Prostate gland (tissue), 2 donors: Measurements from ENCODE around the gene SNRNP48.

Source experiments
- POLR2A ChIP-seq: fragments of 450-650 bp; IDR thresholded peaks from one replicate; pipeline ENCODE4 v1.6.1; 2016; ENCODE audit warnings: antibody characterized with exemption, mild to moderate bottlenecking
- POLR2AphosphoS5 ChIP-seq: sonication (generic); formaldehyde crosslinking; IDR thresholded peaks from one replicate; pipeline ENCODE4 v1.6.1; 2017; ENCODE audit warnings: antibody characterized with exemption
- TF ChIP-seq, protein P1 (sequence below), 4 experiments: fragments of 200-600 bp in 2 of 4; fragments of 450-650 bp in 2 of 4; sonication (generic) in 2 of 4; IDR thresholded peaks; 1 replicate in 3 of 4; 2 replicates in 1 of 4; pipeline ENCODE4 v1.5.1; 2016 to 2019; ENCODE audit warnings: antibody characterized with exemption in 4 of 4, mild to moderate bottlenecking in 2 of 4, moderate library complexity in 2 of 4

DNA sequence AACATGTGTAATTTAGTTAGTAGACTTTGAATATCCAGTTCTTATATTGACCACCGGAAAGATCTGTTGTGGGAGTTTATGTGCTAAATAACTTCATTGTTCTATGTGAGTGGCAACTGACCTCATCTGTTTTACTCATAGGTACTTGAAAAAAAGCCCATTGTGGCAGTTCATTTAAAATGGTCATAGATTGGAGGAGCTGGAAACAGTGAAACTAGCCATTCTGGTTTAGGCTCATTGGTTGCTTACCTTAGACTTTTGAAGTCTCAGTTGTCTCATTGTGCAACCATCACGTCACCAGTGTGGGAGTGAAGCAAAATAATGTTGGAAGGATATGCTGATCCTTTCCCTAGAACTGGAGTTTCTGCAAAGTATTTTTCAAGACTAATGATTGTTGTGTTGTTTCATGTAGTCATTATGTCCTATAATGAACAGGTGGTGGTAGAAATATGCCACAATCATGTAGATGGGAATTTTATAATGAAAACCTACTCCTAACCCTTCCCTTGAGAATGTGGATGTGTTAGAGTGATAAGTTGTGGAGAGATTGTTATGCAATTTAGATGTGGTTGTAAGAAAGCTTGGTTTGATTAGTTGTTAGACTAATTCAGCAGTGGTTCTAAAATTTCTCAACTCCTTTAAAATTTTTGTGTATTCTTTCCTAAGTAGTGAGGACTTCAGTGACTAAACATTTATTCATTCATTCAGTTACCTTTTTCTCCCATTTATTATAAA is 30.2 kb upstream of the SNRNP48 start:
- TF ChIP-seq, protein P1, sequence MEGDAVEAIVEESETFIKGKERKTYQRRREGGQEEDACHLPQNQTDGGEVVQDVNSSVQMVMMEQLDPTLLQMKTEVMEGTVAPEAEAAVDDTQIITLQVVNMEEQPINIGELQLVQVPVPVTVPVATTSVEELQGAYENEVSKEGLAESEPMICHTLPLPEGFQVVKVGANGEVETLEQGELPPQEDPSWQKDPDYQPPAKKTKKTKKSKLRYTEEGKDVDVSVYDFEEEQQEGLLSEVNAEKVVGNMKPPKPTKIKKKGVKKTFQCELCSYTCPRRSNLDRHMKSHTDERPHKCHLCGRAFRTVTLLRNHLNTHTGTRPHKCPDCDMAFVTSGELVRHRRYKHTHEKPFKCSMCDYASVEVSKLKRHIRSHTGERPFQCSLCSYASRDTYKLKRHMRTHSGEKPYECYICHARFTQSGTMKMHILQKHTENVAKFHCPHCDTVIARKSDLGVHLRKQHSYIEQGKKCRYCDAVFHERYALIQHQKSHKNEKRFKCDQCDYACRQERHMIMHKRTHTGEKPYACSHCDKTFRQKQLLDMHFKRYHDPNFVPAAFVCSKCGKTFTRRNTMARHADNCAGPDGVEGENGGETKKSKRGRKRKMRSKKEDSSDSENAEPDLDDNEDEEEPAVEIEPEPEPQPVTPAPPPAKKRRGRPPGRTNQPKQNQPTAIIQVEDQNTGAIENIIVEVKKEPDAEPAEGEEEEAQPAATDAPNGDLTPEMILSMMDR (IDR thresholded peaks at IDR 0.05): no peak
- no peak for TF ChIP-seq POLR2A
- TF ChIP-seq POLR2AphosphoS5: peak; percentile 35
